GM19372 (cell line): Measurements from ENCODE around the gene POLL.
A peak's percentile ranks its signal among the peaks of the same experiment; 100 is the strongest.

Source experiments
- ATAC-seq: cut with Tn5 transposase; IDR thresholded peaks from one replicate; pipeline ENCODE4 v1.9.1; 2021; ENCODE audit warnings: mild to moderate bottlenecking, low read depth, moderate library complexity; ENCODE audit not compliant: unreplicated experiment

The POLL gene

GRCh38 chr10:101575580-101576210 lies 12.4 kb downstream of the POLL start:
- no peak for ATAC-seq

GRCh38 chr10:101575091-101575490 lies 13.0 kb downstream of the POLL start:
- no peak for ATAC-seq

- ATAC-seq: no peak
These were observed 13.9 kb downstream of the POLL start for GRCh38 chr10:101573885-101574753.

GRCh38 chr10:101572785-101573184 lies 15.3 kb downstream of the POLL start:
- no peak for ATAC-seq

- ATAC-seq: no peak
These were observed 15.9 kb downstream of the POLL start for GRCh38 chr10:101572126-101572525.

- ATAC-seq: no peak
These were observed 16.7 kb downstream of the POLL start for GRCh38 chr10:101571271-101571925.

GRCh38 chr10:101570428-101571270 lies 17.4 kb downstream of the POLL start:
- ATAC-seq: peak; percentile 13

GRCh38 chr10:101569622-101570427 lies 18.2 kb downstream of the POLL start:
- ATAC-seq: peak; percentile 63

- ATAC-seq: no peak
These were observed 18.8 kb downstream of the POLL start for GRCh38 chr10:101569323-101569621.

- ATAC-seq: no peak
These were observed 19.9 kb downstream of the POLL start for GRCh38 chr10:101568054-101568745.

GRCh38 chr10:101567165-101568006 lies 20.7 kb downstream of the POLL start:
- no peak for ATAC-seq

GRCh38 chr10:101566333-101567164 lies 21.5 kb downstream of the POLL start:
- ATAC-seq: no peak

- ATAC-seq: no peak
These were observed 22.1 kb downstream of the POLL start for GRCh38 chr10:101565936-101566332.

GRCh38 chr10:101565370-101565900 lies 22.6 kb downstream of the POLL start:
- no peak for ATAC-seq

GRCh38 chr10:101564490-101564991 lies 23.5 kb downstream of the POLL start:
- no peak for ATAC-seq

- ATAC-seq: no peak
These were observed 24.5 kb downstream of the POLL start for GRCh38 chr10:101563497-101564040.

- no peak for ATAC-seq
These were observed 25.1 kb downstream of the POLL start for GRCh38 chr10:101563007-101563406.
